ENCODE data around the gene LRRC26. TPM values are rescaled to one million over a fixed set of nuclear protein-coding genes. Genes with fewer than 3 reads are reported as not detected.

The LRRC26 gene
- total and polyA plus RNA-seq, 2 donors (not counting 3 experiments of a cell fraction or from before 2014, with no cell fraction given), result 0.08 TPM; not detected in 1

- Histone ChIP-seq H3K4me2 (ENCODE audit: insufficient read depth, low read length) (no peak overlapping the region), H3K27me3 (ENCODE audit: control insufficient read depth in 2 of 2, insufficient read depth in 2 of 2, low read length in 2 of 2) (peaks cover 26 to 28% of the 10 kb centered on the region in 2 experiments), H2AFZ (ENCODE audit: low read depth, low read length) (no peak overlapping the region), H3K4me1 (ENCODE audit: control insufficient read depth, extremely low read depth, insufficient read depth, low read length) (no peaks in the 10 kb centered on the region), H3K36me3 (ENCODE audit: control insufficient read depth in 2 of 2, extremely low read depth in 1 of 2, insufficient read depth in 2 of 2, low read length in 2 of 2) (no peaks in the 10 kb centered on the region), H3K4me3 (replicated peaks in 1 of 3; ENCODE audit: insufficient read depth in 1 of 3, low read depth in 1 of 3, low read length in 3 of 3) (no peak overlapping the region), H3K9me1 (replicated peaks; ENCODE audit: control insufficient read depth, extremely low read depth, insufficient read depth, low read length) (no peaks in the 10 kb centered on the region), H3K79me2 (ENCODE audit: control insufficient read depth, insufficient read depth, low read length) (no peaks in the 10 kb centered on the region), H3K9ac (replicated peaks; ENCODE audit: extremely low read depth, insufficient read depth, low read length) (no peak overlapping the region), H3K27ac (ENCODE audit: insufficient read depth, low read depth, low read length) (no peak overlapping the region), H4K20me1 (replicated peaks; ENCODE audit: control insufficient read depth, extremely low read depth, insufficient read depth, low read length) (no peaks in the 10 kb centered on the region), H3K9me3 (replicated peaks; ENCODE audit: control insufficient read depth, insufficient read depth, low read length) (no peaks in the 10 kb centered on the region)
- FAIRE-seq (no peak), DNase-seq (ENCODE audit: low read depth, low spot score) (no peak)
- ChIA-PET POLR2A (no interaction called here), CTCF (no interaction called here)
- dilution Hi-C loops (cut with MboI; ENCODE audit: extremely low pct_ligation_motif_present, low sequenced_read_pairs) (no loop called here), intact Hi-C loops (cut with micrococcal nuclease) (no loop called here)
- BruUV-seq (replicated peaks), result no TSS peak
- no peak for TF ChIP-seq MYC (IDR thresholded peaks at IDR 0.05; ENCODE audit: low read depth, low read length)
- TF ChIP-seq MAX (IDR thresholded peaks at IDR 0.05; ENCODE audit: insufficient read depth, insufficient read length), result no peak
- no peak for TF ChIP-seq JUN (IDR thresholded peaks at IDR 0.05; ENCODE audit: borderline replicate concordance, insufficient read depth, insufficient read length, low read depth)
- TF ChIP-seq POLR2A (IDR thresholded peaks at IDR 0.05; ENCODE audit: low read depth, low read length), result no peak
- TF ChIP-seq EZH2 (IDR thresholded peaks at IDR 0.05; ENCODE audit: borderline replicate concordance, low read depth, low read length, severe bottlenecking), result no peak
- no peak for TF ChIP-seq FOS (IDR thresholded peaks at IDR 0.05; ENCODE audit: borderline replicate concordance, insufficient read depth, low read length)
- no peak for TF ChIP-seq POLR2AphosphoS5 (IDR thresholded peaks at IDR 0.05; ENCODE audit: insufficient read depth, low read depth, low read length)
Observed at GRCh38 chr9:137141976-137142936, 27.6 kb downstream of the LRRC26 start.

Measured in endothelial cell of umbilical vein (primary cell).